GM13976 (cell line): ENCODE data around the gene UCHL5.

ENCODE experiments used
- DNase-seq: peaks from one replicate; pipeline ENCODE4 v3.0.0; 2012; ENCODE audit warnings: low spot score
- in situ Hi-C: fragments of 300-500 bp; cut with MboI; formaldehyde crosslinking; loops from one replicate; pipeline ENCODE4 v1.12.0; 2022; ENCODE audit warnings: low sequenced_read_pairs, mixed read lengths, inconsistent platforms; ENCODE audit not compliant: unreplicated experiment
- TF ChIP-seq, protein P1 (sequence below): IDR thresholded peaks from 2 replicates; pipeline ENCODE4 v1.5.1; 2012; ENCODE audit warnings: borderline replicate concordance, mild to moderate bottlenecking; ENCODE audit not compliant: insufficient read depth; ENCODE audit errors: extremely low read depth, missing control alignments, control extremely low read depth

Gene UCHL5

GRCh38 chr1:192973202-192973601, 86.0 kb downstream of the UCHL5 start:
- no peak for DNase-seq

GRCh38 chr1:192969091-192969490, 90.1 kb downstream of the UCHL5 start:
- in situ Hi-C loops = no loop called here
- DNase-seq = no peak
- TF ChIP-seq, protein P1, sequence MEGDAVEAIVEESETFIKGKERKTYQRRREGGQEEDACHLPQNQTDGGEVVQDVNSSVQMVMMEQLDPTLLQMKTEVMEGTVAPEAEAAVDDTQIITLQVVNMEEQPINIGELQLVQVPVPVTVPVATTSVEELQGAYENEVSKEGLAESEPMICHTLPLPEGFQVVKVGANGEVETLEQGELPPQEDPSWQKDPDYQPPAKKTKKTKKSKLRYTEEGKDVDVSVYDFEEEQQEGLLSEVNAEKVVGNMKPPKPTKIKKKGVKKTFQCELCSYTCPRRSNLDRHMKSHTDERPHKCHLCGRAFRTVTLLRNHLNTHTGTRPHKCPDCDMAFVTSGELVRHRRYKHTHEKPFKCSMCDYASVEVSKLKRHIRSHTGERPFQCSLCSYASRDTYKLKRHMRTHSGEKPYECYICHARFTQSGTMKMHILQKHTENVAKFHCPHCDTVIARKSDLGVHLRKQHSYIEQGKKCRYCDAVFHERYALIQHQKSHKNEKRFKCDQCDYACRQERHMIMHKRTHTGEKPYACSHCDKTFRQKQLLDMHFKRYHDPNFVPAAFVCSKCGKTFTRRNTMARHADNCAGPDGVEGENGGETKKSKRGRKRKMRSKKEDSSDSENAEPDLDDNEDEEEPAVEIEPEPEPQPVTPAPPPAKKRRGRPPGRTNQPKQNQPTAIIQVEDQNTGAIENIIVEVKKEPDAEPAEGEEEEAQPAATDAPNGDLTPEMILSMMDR = no peak

More at GRCh38 chr1:192973202-192973601, 86.0 kb downstream of the UCHL5 start:
- in situ Hi-C loops = no loop called here
- TF ChIP-seq, protein P1 = no peak

- no peak for DNase-seq
- TF ChIP-seq, protein P1 = no peak
- in situ Hi-C loops = no loop called here
These were observed 90.8 kb downstream of the UCHL5 start for GRCh38 chr1:192968323-192968722.

DNA sequence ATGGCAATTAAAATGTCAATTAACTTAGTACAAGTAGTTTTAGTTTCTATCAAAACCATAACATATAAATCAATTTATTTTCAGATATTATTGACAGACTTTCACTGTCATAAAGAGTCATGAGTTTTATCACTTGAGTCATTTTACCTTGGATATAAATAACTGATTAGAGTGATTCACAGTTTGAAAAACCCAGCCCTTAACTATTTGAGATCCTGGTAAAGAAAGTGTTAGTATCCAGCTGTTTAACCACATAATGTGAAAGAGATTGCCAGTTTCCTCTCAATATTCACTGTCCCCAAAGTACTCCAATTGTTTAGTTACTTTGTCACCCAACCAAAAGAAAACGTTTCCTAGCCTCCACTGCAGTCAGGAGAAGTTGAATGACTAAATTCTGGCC, 91.3 kb downstream of the UCHL5 start:
- no peak for DNase-seq
- TF ChIP-seq, protein P1 = no peak
- in situ Hi-C loops = no loop called here

DNA sequence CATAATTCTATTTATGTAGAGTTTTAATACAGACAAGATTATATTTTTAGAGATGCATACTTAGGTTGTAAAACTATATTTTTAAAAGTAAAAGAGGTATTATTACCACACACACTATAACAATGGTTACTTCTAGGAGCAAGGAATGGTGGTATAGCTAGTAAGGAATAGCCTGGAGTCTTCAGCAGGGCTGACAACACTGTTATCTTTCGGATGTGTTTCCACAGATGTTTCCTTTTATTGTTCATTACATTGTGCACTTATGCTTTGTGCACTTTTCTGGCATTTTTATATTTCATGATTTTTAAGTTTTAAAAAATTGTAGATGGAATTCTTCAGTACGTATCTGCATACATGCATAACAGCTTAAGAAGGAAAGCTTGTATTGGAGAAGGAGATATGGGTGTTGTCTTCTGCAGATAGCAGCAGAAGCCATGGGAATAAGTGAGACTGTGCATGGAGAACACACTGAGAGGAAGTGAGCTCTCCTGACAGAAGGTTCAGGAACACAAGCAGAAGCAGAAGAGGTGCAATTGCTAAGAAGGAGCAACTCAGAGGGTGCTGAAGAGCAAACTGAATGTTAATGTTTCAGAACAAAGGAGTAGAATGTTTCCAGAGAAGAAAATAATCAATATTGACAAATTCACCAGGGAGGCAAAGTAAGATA, 91.8 kb downstream of the UCHL5 start:
- no peak for DNase-seq
- TF ChIP-seq, protein P1 = no peak
- in situ Hi-C loops = no loop called here

DNA sequence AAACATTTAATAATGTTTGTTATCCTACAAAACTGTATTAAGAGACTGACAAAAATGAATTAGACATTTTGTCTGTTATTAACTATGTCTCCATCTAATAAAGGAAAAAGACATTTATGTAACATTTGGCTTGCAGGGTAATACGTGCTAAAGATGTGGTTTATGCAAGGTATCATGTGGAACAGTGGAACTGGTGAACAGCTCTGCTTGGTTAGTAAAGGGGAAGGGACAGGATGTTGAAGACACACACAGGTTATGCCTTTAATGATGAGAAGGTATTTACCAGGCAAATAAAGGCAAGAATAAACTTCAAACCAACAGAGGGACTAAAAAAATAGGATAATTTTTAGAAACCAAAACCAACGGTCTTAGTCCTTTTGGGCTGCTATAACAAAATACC, 93.1 kb downstream of the UCHL5 start:
- TF ChIP-seq, protein P1 = no peak
- in situ Hi-C loops = no loop called here

More for the DNA sequence above, 93.1 kb downstream of the UCHL5 start:
- DNase-seq = no peak
